HG03196 (cell line): Measurements from ENCODE around the gene NCSTN.

Source experiments
- ATAC-seq: cut with Tn5 transposase; IDR thresholded peaks from one replicate; pipeline ENCODE4 v1.9.1; 2021; ENCODE audit not compliant: unreplicated experiment

The NCSTN gene

GRCh38 chr1:160404094-160404493, 60.9 kb downstream of the NCSTN start:
- ATAC-seq: no peak

GRCh38 chr1:160405331-160405877, 62.2 kb downstream of the NCSTN start:
- no peak for ATAC-seq

GRCh38 chr1:160406131-160406968, 63.2 kb downstream of the NCSTN start:
- no peak for ATAC-seq

- ATAC-seq: no peak
Measured at GRCh38 chr1:160407839-160408801, 64.9 kb downstream of the NCSTN start.
